Heart left ventricle (tissue), 16 donors: ENCODE measurements around the gene PTPRD. TPM values are rescaled to one million over a fixed set of nuclear protein-coding genes. Genes with fewer than 3 reads are reported as not detected.

Experiments
- ATAC-seq, 4 donors: fragments of 200-7000 bp; cut with Tn5 transposase; one replicate each; pipeline ENCODE4 v1.9.1; 2020 to 2022; ENCODE audit warnings: moderate library complexity in 4 of 4, mild to moderate bottlenecking in 3 of 4, moderate number of reproducible peaks in 1 of 4
- DNase-seq, 5 donors: peaks; one replicate each; pipeline ENCODE4 v3.0.0-alpha.2; 2020
- H3K27ac ChIP-seq, 12 donors: fragments of 200-600 bp; sonication (generic) in 4 of 12; one replicate each; pipeline versions ENCODE4 v1.5.0 to v1.8.0; 2016 to 2022; ENCODE audit warnings: mild to moderate bottlenecking in 2 of 12
- H3K27me3 ChIP-seq, 9 donors: fragments of 200-600 bp; sonication (generic) in 2 of 9; one replicate each; pipeline versions ENCODE4 v1.5.1 to v1.8.0; 2016 to 2022; ENCODE audit warnings: mild to moderate bottlenecking in 3 of 9
- H3K36me3 ChIP-seq, 9 donors: fragments of 200-600 bp; sonication (generic) in 2 of 9; one replicate each; pipeline versions ENCODE4 v1.5.0 to v1.8.0; 2018 to 2022; ENCODE audit warnings: mild to moderate bottlenecking in 2 of 9
- H3K4me1 ChIP-seq, 12 donors: fragments of 200-600 bp; sonication (generic) in 4 of 12; one replicate each; pipeline versions ENCODE4 v1.5.0 to v1.8.0; 2016 to 2022; ENCODE audit warnings: mild to moderate bottlenecking in 3 of 12
- H3K4me3 ChIP-seq, 12 donors: fragments of 200-600 bp; sonication (generic) in 4 of 12; one replicate each; pipeline versions ENCODE4 v1.5.0 to v1.8.0; 2017 to 2022; ENCODE audit warnings: mild to moderate bottlenecking in 9 of 12, moderate library complexity in 4 of 12
- H3K9me3 ChIP-seq, 12 donors: fragments of 200-600 bp; sonication (generic) in 4 of 12; one replicate each; pipeline versions ENCODE4 v1.5.0 to v1.8.0; 2016 to 2022; ENCODE audit warnings: mild to moderate bottlenecking in 1 of 12
- POLR2A ChIP-seq, 2 donors: fragments of 450-650 bp; IDR thresholded peaks; one replicate each; pipeline ENCODE4 v1.6.1; 2017; ENCODE audit warnings: antibody characterized with exemption in 2 of 2, mild to moderate bottlenecking in 2 of 2, moderate library complexity in 2 of 2
- whole genome bisulfite sequencing, 4 donors: extraction: QIAGEN DNeasy Blood & Tissue Kit in 2 of 4; methylation state at CpG; one replicate each; pipeline versions ENCODE4 v1.1.5 to v1.1.7; 2013 to 2018; 5-methylcytosine and 5-hydroxymethylcytosine counted together
- intact Hi-C, 10 donors: fragments of 100-400 bp; cut with DNase I; formaldehyde crosslinking; loops; one replicate each; pipeline versions ENCODE4 v1.11.1 to v1.14.2; 2022
- polyA plus RNA-seq, 2 donors: library from polyadenylated mRNA; stranded (reverse); fragments of 200-250 nt; gene quantifications; one replicate each; pipeline ENCODE4 v1.2.3, GENCODE V29; 2013
- total RNA-seq, 9 donors: library from RNA; depleted of rRNA in 2 of 9; stranded (reverse); fragments of >200 nt in 2 of 9; fragmentation: NEBNext Ultra II Directional in 3 of 9; extraction: Animal tissue kit (Norgen Biotek cat#: 25700) in 3 of 9; gene quantifications; one replicate each; pipeline versions ENCODE4 v1.1.0 to v1.2.4, GENCODE V29; 2016 to 2023
- TF ChIP-seq, protein P1 (sequence below), 12 donors: fragments of 200-600 bp; sonication (generic) in 4 of 12; IDR thresholded peaks; one replicate each; pipeline versions ENCODE4 v1.5.0 to v1.8.0; 2018 to 2022; ENCODE audit warnings: antibody characterized with exemption in 12 of 12, mild to moderate bottlenecking in 5 of 12
- donor health status: ischemic (EF 13 %, LVEDD 7.1; RV severe dilation, severe dysfunction).
- donor health status: healthy with polysubstance abuse.
- donor health status: DM: no; HTN: yes; CAD: no.
- donor health status: DM: no; HTN: no; CAD: no.
- donor health status: ischemic (EF 25% LVEDD 6.9; RV normal size, moderate dysfunction).
- donor health status: ischemic (EF 25% LVEDD 5.7; RV mildly dilated, moderate dysfunction).
- donor health status: healthy.
- donor health status: DM: yes; HTN: yes; CAD: no.
- donor health status: ischemic (EF 35%, LVEDD 5.7; RV mildly dilated, moderate dysfunction).
- donor health status: nonischemic (EF 11% LVEDD 7.7; RV severe dilation, severe dysfunction).
- donor health status: DM: yes; HTN: yes; CAD: no.
- donor health status: PGD.
- donor health status: ischemic (EF 29% LVEDD 5.4; RV normal size, mild dysfunction).
- donor health status: nonischemic (EF 23%, LVEDD 6.1; RV moderate dilation, normal function).

PTPRD gene
- total and polyA plus RNA-seq, 11 donors, result 1.4 to 25.3 (median 15.1) TPM

DNA sequence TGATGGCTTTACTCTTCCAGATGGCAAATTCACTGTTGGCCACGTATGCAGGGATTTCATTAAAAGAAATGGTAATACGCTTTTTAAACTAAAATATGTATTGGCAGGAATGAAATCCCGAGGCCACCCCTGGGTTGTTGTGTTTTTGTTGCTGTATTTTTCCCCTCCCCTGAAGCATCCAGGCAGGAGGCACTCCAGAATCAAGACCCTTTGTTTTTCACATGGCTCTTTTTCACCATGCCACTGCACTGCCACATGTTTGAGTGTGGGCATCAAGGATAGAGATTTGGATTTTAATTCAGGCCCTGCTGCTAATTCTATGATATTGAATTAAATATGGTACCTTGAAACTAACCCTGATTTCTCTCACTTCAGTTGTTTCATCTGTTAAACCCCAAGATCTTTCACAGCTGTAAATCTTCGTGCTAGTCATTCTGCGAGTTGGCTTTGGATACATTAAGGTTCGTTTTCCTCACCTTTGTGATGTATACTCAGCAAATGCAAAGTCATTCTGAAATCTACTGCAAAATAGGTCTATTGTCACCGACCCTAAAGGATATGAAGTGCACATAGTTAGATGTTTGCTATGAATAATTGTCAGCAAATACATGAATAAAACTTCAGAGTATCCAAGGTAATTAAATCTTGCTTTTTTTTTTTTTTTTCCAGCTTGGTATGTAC, 533.4 kb downstream of the PTPRD start:
- intact Hi-C loops, result no loop called here
- Histone ChIP-seq H3K27ac (no peak overlapping the region), H3K9me3 (no peaks in the 10 kb centered on the region), H3K4me1 (no peaks in the 10 kb centered on the region), H3K4me3 (no peak overlapping the region), H3K36me3 (no peaks in the 10 kb centered on the region), H3K27me3 (no peaks in the 10 kb centered on the region)
- 74 to 76% (median 75%) methylated on average over 7 of the region's 7 CpGs for WGBS, 4 donors
- TF ChIP-seq, protein P1, sequence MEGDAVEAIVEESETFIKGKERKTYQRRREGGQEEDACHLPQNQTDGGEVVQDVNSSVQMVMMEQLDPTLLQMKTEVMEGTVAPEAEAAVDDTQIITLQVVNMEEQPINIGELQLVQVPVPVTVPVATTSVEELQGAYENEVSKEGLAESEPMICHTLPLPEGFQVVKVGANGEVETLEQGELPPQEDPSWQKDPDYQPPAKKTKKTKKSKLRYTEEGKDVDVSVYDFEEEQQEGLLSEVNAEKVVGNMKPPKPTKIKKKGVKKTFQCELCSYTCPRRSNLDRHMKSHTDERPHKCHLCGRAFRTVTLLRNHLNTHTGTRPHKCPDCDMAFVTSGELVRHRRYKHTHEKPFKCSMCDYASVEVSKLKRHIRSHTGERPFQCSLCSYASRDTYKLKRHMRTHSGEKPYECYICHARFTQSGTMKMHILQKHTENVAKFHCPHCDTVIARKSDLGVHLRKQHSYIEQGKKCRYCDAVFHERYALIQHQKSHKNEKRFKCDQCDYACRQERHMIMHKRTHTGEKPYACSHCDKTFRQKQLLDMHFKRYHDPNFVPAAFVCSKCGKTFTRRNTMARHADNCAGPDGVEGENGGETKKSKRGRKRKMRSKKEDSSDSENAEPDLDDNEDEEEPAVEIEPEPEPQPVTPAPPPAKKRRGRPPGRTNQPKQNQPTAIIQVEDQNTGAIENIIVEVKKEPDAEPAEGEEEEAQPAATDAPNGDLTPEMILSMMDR (IDR thresholded peaks at IDR 0.05), result no peak
- no peak for TF ChIP-seq POLR2A (IDR thresholded peaks at IDR 0.05)
- no peak for ATAC-seq
- DNase-seq, result no peak

DNA sequence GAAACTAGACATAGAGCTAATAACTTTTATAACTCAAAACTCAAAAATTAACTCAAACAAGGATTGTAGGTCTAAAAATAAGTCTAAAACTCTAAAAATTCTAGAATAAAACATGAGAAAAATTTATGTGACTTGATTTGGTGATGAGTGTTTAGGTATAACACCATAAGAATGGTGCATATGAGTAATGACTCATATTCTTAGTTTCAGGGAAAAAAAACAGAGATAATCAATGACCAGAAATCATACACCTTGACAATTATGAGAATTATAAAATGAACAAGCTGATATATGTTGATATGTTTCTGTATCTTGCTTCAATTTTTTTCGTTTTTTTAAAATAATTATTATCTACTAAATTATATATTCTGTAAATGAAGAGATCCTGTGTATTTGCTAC, 541.2 kb downstream of the PTPRD start:
- Histone ChIP-seq H3K4me3 (no peak overlapping the region), H3K27ac (no peak overlapping the region), H3K4me1 (no peaks in the 10 kb centered on the region), H3K9me3 (peaks cover 0 to 3% (median 0%) of the 10 kb centered on the region in 12 donors), H3K36me3 (no peaks in the 10 kb centered on the region), H3K27me3 (no peaks in the 10 kb centered on the region)
- WGBS, 4 donors, result 47 to 61% (median 58%) methylated on average over 1 of the region's 1 CpG
- no peak for TF ChIP-seq POLR2A (IDR thresholded peaks at IDR 0.05)
- TF ChIP-seq, protein P1 (IDR thresholded peaks at IDR 0.05), result no peak
- DNase-seq (no peak), ATAC-seq (no peak)
- intact Hi-C loops, result no loop called here

DNA sequence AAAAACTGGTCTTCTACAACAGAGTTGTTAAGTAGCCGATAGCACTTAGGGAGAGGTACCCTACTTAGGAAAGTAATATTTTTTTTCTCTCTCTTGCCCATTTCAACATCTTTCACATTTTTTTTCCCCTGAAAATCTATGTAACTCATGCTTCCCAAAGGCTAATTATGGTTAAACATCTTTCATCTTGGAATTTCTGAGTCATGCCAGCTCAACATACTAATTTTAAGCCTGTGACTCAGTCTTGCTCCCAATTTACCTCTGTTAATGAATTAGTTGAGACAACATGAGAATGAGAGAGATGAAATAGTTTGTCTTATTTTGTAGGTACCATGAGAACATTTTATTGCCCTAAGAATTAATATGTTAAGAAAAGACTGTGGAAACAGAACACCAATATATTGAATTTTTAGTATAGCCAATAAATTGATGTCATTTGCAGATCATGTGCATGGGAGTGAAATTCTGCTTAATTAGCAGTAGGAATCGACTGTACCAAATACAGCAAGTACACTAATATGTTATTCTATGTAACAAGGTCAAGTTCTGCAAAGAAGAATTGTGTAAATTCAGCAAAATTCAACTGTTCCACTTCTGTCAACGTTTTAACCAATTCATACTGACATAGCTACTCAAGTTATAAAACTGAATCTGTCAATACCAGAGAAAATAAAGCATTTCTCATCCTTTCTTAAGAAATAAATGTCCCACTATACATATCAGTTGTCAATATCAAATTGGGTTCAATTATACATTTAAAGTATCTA, 550.0 kb downstream of the PTPRD start:
- 72 to 83% (median 75%) methylated on average over 3 of the region's 3 CpGs for WGBS, 4 donors
- no peak for DNase-seq
- TF ChIP-seq, protein P1 (IDR thresholded peaks at IDR 0.05), result no peak
- TF ChIP-seq POLR2A (IDR thresholded peaks at IDR 0.05), result no peak
- Histone ChIP-seq H3K9me3 (no peaks in the 10 kb centered on the region), H3K27ac (no peak overlapping the region), H3K36me3 (no peaks in the 10 kb centered on the region), H3K4me1 (peaks cover 0 to 7% (median 0%) of the 10 kb centered on the region in 12 donors), H3K4me3 (no peak overlapping the region), H3K27me3 (no peaks in the 10 kb centered on the region)
- intact Hi-C loops, result loop anchor here in 7 of 10 donors (5.0 kb wide), 3 partner anchors 44 to 209 kb away; no protein-coding TSS in a partner anchor
- ATAC-seq, result no peak

DNA sequence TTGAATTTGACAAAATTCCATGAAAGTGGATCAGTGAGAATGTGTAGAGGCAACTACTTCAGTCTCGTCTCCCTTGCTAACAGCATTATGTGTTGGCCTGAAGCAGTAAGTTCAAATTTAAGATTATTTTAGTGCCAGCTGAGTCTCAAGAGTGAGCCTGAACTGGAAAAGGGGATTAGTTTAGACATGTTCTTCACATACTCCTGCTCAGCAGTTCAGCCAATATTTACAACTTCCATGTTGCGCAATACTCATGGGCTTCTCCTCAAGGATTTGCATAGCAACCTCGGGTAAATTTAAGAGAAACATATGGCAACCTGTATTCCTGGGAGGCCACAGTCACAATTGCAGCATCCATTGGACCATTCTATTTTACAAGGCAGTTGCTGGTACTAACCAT, 553.8 kb downstream of the PTPRD start:
- DNase-seq, result no peak
- Histone ChIP-seq H3K27me3 (no peaks in the 10 kb centered on the region), H3K36me3 (no peaks in the 10 kb centered on the region), H3K9me3 (no peaks in the 10 kb centered on the region), H3K4me1 (peaks cover 0 to 7% (median 0%) of the 10 kb centered on the region in 12 donors), H3K4me3 (no peak overlapping the region), H3K27ac (no peak overlapping the region)
- WGBS, 4 donors, result 53 to 74% (median 67%) methylated on average over 3 of the region's 3 CpGs
- no peak for TF ChIP-seq POLR2A (IDR thresholded peaks at IDR 0.05)
- TF ChIP-seq, protein P1 (IDR thresholded peaks at IDR 0.05), result no peak
- no peak for ATAC-seq
- intact Hi-C loops, result loop anchor here in 1 of 10 donors (10.0 kb wide), 1 partner anchor 64 kb away; no protein-coding TSS in a partner anchor
